Loucy (cell line): ENCODE data around the gene C17orf50.

Experiments used
- H2AFZ ChIP-seq: fragments of 200-600 bp; sonication (generic); 2 replicates; pipeline ENCODE4 v1.6.0; 2016; ENCODE audit warnings: antibody characterized with exemption, mild to moderate bottlenecking, low read length, moderate library complexity
- H3F3A ChIP-seq: fragments of 200-600 bp; 2 replicates; pipeline ENCODE4 v1.6.0; 2016; ENCODE audit warnings: antibody characterized with exemption, low read depth, mild to moderate bottlenecking
- H3K27me3 ChIP-seq: fragments of 200-600 bp; sonication (generic); 2 replicates; pipeline ENCODE4 v1.6.1; 2014; ENCODE audit warnings: low read length, mild to moderate bottlenecking; ENCODE audit not compliant: insufficient read depth, poor library complexity, severe bottlenecking
- H3K36me3 ChIP-seq: fragments of 200-600 bp; sonication (generic); 2 replicates; pipeline ENCODE4 v1.6.1; 2016; ENCODE audit warnings: low read length; ENCODE audit not compliant: insufficient read depth
- H3K4me1 ChIP-seq: fragments of 200-600 bp; sonication (generic); 2 replicates; pipeline ENCODE4 v1.5.1; 2014; ENCODE audit warnings: low read length, mild to moderate bottlenecking; ENCODE audit not compliant: insufficient read depth, poor library complexity, severe bottlenecking
- H3K4me2 ChIP-seq: fragments of 200-600 bp; sonication (generic); 2 replicates; pipeline ENCODE4 v1.6.0; 2014; ENCODE audit warnings: antibody characterized with exemption, low read length, low read depth, mild to moderate bottlenecking; ENCODE audit not compliant: poor library complexity, severe bottlenecking
- H3K4me3 ChIP-seq: fragments of 200-600 bp; sonication (generic); 2 replicates; pipeline ENCODE4 v1.5.1; 2014; ENCODE audit warnings: low read length, mild to moderate bottlenecking, mixed read lengths; ENCODE audit not compliant: poor library complexity, severe bottlenecking
- H3K79me2 ChIP-seq: fragments of 200-600 bp; sonication (generic); 2 replicates; pipeline ENCODE4 v1.6.1; 2014; ENCODE audit warnings: low read length; ENCODE audit not compliant: insufficient read depth
- H3K9ac ChIP-seq: fragments of 200-600 bp; sonication (generic); 2 replicates; pipeline ENCODE4 v1.6.0; 2014; ENCODE audit warnings: mild to moderate bottlenecking, low read depth, low read length, moderate library complexity; ENCODE audit not compliant: poor library complexity, severe bottlenecking
- H3K9me2 ChIP-seq: fragments of 200-600 bp; sonication (generic); replicated peaks from 2 replicates; pipeline ENCODE4 v1.6.1; 2016; ENCODE audit warnings: low read depth, low read length, mixed read lengths
- H3K9me3 ChIP-seq: fragments of 200-600 bp; sonication (generic); 2 replicates; pipeline ENCODE4 v1.6.1; 2014; ENCODE audit warnings: mild to moderate bottlenecking, antibody characterized with exemption, low read length, low read depth; ENCODE audit not compliant: insufficient read depth
- H4K20me1 ChIP-seq: fragments of 200-600 bp; sonication (generic); 2 replicates; pipeline ENCODE4 v1.6.0; 2014; ENCODE audit warnings: antibody characterized with exemption, low read length, mild to moderate bottlenecking; ENCODE audit not compliant: insufficient read depth, poor library complexity, severe bottlenecking
- CTCF ChIP-seq: fragments of 200-600 bp; sonication (generic); conservative IDR thresholded peaks from 2 replicates; pipeline ENCODE4 v1.5.1; 2014; ENCODE audit warnings: mild to moderate bottlenecking, antibody characterized with exemption, low read length
- EZH2phosphoT487 ChIP-seq: fragments of 200-600 bp; IDR thresholded peaks from 2 replicates; pipeline ENCODE4 v1.6.1; 2018; ENCODE audit warnings: antibody characterized with exemption, mild to moderate bottlenecking, moderate library complexity, borderline replicate concordance

C17orf50 gene

GRCh38 chr17:35773129-35773528 lies 12.4 kb downstream of the C17orf50 start:
- Histone ChIP-seq H3K9ac (no peak overlapping the region), H4K20me1 (no peaks in the 10 kb centered on the region), H3K27me3 (no peaks in the 10 kb centered on the region), H3K9me2 (no peaks in the 10 kb centered on the region), H3K4me2 (no peak overlapping the region), H3K9me3 (no peaks in the 10 kb centered on the region), H3K36me3 (no peaks in the 10 kb centered on the region), H3K4me1 (peaks cover 12% of the 10 kb centered on the region), H3K79me2 (no peaks in the 10 kb centered on the region), H2AFZ (no peak overlapping the region), H3K4me3 (no peak overlapping the region), H3F3A (no peaks in the 10 kb centered on the region)
- TF ChIP-seq EZH2phosphoT487, result no peak

GRCh38 chr17:35773679-35774425 lies 13.2 kb downstream of the C17orf50 start:
- H3K9me2 ChIP-seq, result no peaks in the 10 kb centered on the region
- H3K9me3 ChIP-seq, result no peaks in the 10 kb centered on the region
- no peaks in the 10 kb centered on the region for H3K36me3 ChIP-seq
- H3F3A ChIP-seq, result no peaks in the 10 kb centered on the region
- H3K9ac ChIP-seq, result no peak overlapping the region
- TF ChIP-seq EZH2phosphoT487, result no peak
- no peak for TF ChIP-seq CTCF
- H3K4me1 ChIP-seq, result peaks cover 12% of the 10 kb centered on the region
- no peak overlapping the region for H2AFZ ChIP-seq
- H3K27me3 ChIP-seq, result no peaks in the 10 kb centered on the region
- no peaks in the 10 kb centered on the region for H4K20me1 ChIP-seq
- no peak overlapping the region for H3K4me2 ChIP-seq
- no peaks in the 10 kb centered on the region for H3K79me2 ChIP-seq
- no peak overlapping the region for H3K4me3 ChIP-seq

GRCh38 chr17:35774499-35774898 lies 13.8 kb downstream of the C17orf50 start:
- peaks cover 12% of the 10 kb centered on the region for H3K4me1 ChIP-seq
- H3K36me3 ChIP-seq, result no peaks in the 10 kb centered on the region
- H3K79me2 ChIP-seq, result no peaks in the 10 kb centered on the region
- no peaks in the 10 kb centered on the region for H3F3A ChIP-seq
- TF ChIP-seq CTCF, result no peak
- TF ChIP-seq EZH2phosphoT487, result no peak
- no peaks in the 10 kb centered on the region for H4K20me1 ChIP-seq
- H3K27me3 ChIP-seq, result no peaks in the 10 kb centered on the region
- H3K9ac ChIP-seq, result no peak overlapping the region
- no peaks in the 10 kb centered on the region for H3K9me2 ChIP-seq
- no peak overlapping the region for H3K4me3 ChIP-seq
- no peak overlapping the region for H3K4me2 ChIP-seq
- no peak overlapping the region for H2AFZ ChIP-seq
- H3K9me3 ChIP-seq, result no peaks in the 10 kb centered on the region

- Histone ChIP-seq H3K4me2 (no peak overlapping the region), H3K36me3 (no peaks in the 10 kb centered on the region), H3F3A (no peaks in the 10 kb centered on the region), H2AFZ (no peak overlapping the region), H3K9me3 (no peaks in the 10 kb centered on the region), H3K79me2 (no peaks in the 10 kb centered on the region), H3K27me3 (no peaks in the 10 kb centered on the region), H3K9me2 (no peaks in the 10 kb centered on the region), H4K20me1 (no peaks in the 10 kb centered on the region), H3K9ac (no peak overlapping the region), H3K4me3 (no peak overlapping the region), H3K4me1 (peaks cover 12% of the 10 kb centered on the region)
- TF ChIP-seq EZH2phosphoT487 (no peak), CTCF (no peak)
Measured at GRCh38 chr17:35775039-35775438, 14.4 kb downstream of the C17orf50 start.
